Stimulated activated CD4-positive, alpha-beta T cell treated with anti-CD3 and anti-CD28 coated beads, Interleukin-12 subunit alpha, Interleukin-12 subunit beta, amount 100 ng/mL, for 4 hours (primary cell): ENCODE measurements around the gene EIF4E3.

ENCODE experiments used
- DNase-seq: peaks from one replicate; pipeline ENCODE4 v3.0.0-alpha.2; 2020

The EIF4E3 gene

GRCh38 chr3:71725271-71725991 lies at the start of gene EIF4E3:
Gene EIF4E3, minus strand, starts transcription at chr3:71725402. Its CDS starts 35 bp downstream, at chr3:71725367.
- peak; percentile 48 for DNase-seq

- DNase-seq, result no peak
Observed at GRCh38 chr3:71771884-71772283, 46.7 kb upstream of the EIF4E3 start.

- no peak for DNase-seq
Observed at GRCh38 chr3:71771126-71771525, 45.9 kb upstream of the EIF4E3 start.

- DNase-seq, result no peak
Observed at GRCh38 chr3:71763426-71763825, 38.2 kb upstream of the EIF4E3 start.

DNA sequence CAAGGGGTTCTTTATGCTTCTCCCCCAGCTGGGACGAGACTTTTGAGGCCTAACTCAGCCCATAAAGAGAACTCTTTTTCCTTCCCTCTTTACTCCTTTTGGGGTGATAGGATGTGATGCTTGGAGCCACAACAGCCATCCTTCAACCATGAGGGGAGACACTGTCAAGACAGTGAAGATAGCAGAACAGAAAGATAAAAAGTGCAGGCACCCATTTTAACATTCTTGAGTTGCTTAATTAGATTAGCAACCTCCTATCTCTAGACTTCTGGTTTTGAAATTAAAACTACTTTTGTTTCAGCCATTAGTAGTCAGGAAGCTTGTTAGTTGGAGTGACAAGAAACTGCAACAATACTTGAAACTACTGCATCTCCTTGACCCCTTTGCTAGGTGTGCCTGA lies 34.9 kb upstream of the EIF4E3 start:
- no peak for DNase-seq

GRCh38 chr3:71759401-71759800 lies 34.2 kb upstream of the EIF4E3 start:
- no peak for DNase-seq

GRCh38 chr3:71758091-71758490 lies 32.9 kb upstream of the EIF4E3 start:
- no peak for DNase-seq

- DNase-seq, result no peak
Observed at GRCh38 chr3:71754610-71755253, 29.5 kb upstream of the EIF4E3 start.

GRCh38 chr3:71753701-71754609 lies 28.8 kb upstream of the EIF4E3 start, which contains the start of gene GPR27:
Gene GPR27, plus strand, starts transcription at chr3:71753855. Its CDS starts 195 bp downstream, at chr3:71754050.
- DNase-seq, result peak; percentile 20

DNA sequence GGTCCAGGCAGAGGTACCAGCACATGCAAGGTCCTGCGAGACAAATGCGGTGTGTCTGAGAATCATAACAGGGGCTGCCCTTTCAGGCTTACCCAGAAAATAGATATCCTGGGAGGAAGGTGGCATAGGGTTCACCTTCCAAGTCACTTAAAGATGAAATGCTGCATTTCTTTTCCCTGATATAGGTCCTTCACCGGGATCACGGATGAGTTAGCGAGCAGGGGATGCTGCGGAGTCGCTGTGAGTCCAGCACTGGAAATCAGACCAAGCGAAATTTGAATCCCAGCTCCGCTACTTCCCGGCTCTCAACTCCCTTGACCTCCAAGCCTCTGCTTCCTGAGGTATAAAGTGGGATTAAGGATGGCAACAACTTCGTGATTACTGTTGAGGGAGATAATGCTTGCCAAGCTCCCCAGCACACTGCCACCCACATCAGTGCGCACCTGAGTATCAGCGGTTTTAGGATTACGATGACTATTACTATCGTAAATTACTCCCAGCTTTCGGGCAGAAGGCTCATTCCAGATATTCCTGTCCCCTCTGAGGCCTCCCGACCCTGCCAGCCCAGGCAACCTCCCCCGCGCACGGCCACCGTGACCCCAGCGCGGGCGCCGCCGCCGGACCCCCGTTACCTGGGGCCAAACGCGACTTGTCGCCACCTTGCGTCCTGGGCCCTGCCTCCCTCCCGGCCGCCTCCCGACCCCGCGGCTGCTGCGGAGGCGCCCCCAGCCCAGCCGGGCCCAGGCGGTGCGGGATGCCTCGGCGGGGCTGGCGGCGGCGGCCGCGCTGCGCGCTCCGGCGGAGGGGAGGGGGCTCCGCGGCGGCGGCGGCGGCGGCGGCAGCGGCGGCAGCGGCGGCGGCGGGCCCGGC lies 27.9 kb upstream of the EIF4E3 start:
- DNase-seq, result no peak

DNA sequence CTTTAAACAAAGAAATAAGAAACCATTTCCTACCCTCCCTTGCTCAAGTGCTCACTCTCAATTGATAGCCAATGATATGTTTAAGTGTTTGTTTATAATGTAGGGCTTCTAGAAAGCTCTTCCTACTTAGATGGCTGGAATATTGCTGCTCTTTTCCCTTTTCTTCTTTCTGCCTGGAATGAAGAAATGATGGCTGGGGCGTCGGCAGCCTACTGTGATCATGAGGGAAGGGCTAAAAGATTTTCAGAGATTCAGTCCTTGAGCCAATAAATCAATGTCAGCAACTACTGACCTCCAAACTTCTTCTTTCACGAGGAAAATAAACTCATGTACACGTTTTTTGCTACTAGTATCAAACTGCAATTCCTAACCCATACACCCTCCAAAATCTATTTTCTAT lies 26.4 kb upstream of the EIF4E3 start:
- DNase-seq, result no peak

GRCh38 chr3:71744738-71745137 lies 19.5 kb upstream of the EIF4E3 start:
- DNase-seq, result no peak

DNA sequence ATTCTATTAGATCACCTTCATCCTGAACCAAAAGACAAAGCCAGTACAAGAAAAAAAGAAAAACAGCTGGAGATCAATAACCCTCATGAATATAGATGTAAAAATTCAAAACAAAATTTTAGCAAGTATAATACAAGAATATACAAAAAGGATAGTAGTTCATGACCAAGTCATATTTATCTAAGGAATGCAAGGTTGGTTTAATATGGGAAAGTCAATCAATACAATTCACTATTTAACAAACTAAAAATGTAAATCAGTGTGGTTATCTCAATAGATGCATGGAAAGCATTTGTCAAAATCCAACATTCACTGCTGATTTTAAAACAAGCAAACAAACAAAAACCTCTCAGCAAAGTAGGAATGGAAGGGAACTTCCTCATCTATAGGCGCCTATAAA lies 17.4 kb upstream of the EIF4E3 start:
- no peak for DNase-seq

- DNase-seq, result no peak
Observed at GRCh38 chr3:71734881-71735280, 9.7 kb upstream of the EIF4E3 start.

DNA sequence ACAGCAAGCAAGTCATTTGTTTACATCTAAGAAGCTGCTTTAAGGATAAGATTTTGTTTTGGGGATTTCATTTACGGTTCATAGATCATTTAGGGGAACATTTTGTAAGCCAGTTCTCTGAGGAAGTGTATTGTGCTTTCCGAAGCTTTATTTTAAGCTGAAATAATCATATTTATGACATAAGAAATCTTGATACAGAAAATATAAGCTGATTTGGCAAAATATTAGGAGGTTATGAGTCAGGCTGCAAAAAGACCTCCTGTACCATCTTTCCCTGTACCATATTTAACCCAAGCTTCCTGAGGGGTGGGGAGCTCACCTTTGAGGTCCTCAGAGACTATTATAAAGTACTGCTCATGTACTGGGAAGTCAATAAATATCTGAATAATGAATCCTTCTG lies 8.1 kb upstream of the EIF4E3 start:
- no peak for DNase-seq

DNA sequence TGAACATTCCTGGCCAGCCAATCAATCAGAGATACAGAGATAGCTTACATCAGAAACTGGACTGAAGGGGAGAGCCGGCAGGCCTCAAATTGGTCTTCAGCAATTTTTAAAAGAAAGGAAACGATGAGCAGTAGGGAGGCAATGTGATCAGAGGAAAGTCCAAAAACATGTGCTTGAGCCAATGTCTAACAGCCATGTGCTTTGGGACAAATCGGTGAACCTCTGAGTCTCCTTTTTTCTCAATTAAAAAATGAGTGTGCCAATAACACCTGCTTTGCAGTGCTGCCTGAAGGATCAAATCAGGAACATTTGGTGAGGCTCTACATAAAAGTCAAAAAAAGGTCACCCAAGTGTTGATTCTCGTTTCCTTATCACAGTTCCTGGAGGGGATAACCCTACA lies 7.4 kb upstream of the EIF4E3 start:
- DNase-seq, result no peak

DNA sequence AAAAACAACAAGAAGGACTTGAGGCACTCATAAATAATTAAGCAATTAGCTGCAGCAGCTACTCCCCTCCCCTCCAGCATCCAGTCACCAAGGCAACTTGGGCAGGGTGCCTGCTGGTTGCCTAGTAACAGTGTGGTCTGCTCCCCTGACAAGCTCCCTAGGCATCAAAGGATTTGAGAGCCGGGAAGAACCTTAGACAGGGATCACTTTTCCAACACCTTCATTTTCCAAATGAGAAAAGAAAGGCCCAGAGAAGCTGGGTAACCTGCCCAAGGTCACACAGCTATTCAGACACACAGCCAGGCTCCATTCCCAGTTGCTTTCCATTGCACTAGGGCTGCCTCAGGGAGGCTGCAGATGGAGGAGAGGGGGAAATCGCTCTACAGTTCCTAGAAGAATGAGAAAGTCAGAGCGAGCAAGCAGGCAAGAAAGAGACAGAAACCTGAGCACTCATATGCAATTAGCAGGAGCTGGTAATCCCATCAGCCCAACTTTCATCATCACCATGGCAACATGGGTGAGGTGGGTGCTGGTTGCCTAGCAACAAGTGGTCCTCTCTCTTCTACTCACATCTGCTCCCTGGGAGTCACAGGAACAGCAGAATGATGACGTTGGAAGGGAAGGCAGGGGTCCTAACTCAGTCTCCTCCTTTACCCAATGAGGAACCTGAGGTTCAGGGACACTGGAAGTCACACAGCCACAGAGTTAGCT lies 3.6 kb upstream of the EIF4E3 start:
- no peak for DNase-seq

GRCh38 chr3:71726146-71726545 lies 944 bp upstream of the EIF4E3 start:
- peak; percentile 38 for DNase-seq

DNA sequence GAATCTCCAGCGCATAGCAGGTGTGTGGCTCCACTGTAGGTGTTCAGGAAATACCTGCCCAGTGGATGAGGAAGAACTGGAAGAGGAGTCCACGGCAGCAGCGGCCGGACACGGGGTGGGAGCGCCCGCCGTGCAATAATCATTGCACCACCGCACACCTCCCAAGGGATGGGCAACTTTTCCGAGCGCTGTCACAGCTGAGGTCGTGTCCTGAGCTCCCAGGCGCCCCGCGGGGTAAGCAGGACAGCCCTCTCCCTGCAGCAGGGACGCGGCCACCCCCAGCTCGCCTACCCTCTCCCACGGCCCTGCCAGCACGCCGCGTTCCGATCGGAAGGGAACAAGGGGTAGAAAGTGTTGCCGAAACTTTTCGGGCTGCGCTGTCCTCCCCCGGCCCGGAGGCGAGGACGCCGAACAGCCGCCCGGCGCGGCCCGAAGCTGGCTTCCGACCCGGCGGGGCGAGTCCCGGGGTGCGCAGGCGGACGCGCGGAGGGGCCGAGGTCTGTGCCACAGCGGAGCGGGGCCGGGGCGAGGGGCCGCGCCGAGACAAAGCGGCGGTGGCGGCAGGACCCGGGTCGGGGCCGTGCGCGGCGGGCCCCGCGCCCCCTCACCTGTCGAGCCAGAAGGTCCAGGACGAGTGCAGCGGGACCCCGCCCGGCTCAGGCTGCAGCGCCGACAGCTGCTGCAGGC lies 475 bp downstream of the EIF4E3 start:
- DNase-seq, result peak; percentile 36

GRCh38 chr3:71724171-71724453 lies 1.1 kb downstream of the EIF4E3 start:
- DNase-seq, result no peak

DNA sequence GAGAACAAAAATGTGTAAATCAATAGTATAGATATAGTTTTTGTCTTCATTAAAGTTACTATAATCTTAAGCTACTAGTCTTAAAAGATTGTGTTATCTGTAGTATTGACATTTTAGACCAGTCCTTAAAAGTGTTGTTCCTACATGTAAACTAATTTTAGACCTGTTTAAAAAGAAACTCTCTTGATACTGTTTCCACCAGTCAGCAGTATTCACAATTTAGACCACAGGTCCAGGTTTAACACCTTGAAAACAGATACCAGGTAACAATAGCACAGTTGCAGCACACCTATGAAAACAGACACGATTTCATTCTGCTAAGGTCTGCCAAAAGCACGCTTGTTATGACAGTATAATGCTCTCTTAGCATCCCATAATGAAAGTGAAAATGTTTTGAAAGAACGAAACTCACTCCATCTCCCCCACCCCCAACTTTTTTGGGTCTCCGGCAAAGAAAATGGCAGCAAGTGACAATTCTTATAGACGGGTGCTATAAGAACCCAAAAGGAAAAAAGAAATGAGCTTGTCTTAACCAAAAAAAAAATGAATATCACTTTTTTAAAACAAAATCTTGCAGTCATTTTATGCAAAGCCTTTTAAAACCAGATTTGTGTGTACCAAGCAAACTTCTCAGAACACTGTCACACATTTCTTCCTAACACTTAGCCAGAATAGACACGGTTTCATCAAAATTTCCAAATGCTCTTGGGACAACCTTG lies 1.6 kb downstream of the EIF4E3 start:
- DNase-seq, result no peak
